Uterus (tissue), 4 donors: ENCODE results near the gene RPL18. TPM values are rescaled to one million over a fixed set of nuclear protein-coding genes. Genes with fewer than 3 reads are reported as not detected.

ENCODE experiments used
- DNase-seq, 2 donors: peaks; one replicate each; pipeline ENCODE4 v3.0.0-alpha.2; 2019 to 2020
- H3K27ac ChIP-seq, 2 donors: fragments of 200-600 bp; sonication (generic); 1 replicate in 1 of 2; 2 replicates in 1 of 2; pipeline ENCODE4 v1.5.1; 2016 to 2018
- H3K27me3 ChIP-seq, 2 donors: fragments of 200-600 bp; sonication (generic); one replicate each; pipeline ENCODE4 v1.5.1; 2018 to 2019; ENCODE audit warnings: control low read depth in 1 of 2
- H3K36me3 ChIP-seq, 2 donors: fragments of 200-600 bp; sonication (generic); one replicate each; pipeline ENCODE4 v1.5.1; 2019; ENCODE audit warnings: control low read depth in 1 of 2
- H3K4me1 ChIP-seq, 2 donors: fragments of 200-600 bp; sonication (generic); one replicate each; pipeline ENCODE4 v1.5.1; 2018 to 2019; ENCODE audit warnings: control low read depth in 1 of 2
- H3K4me3 ChIP-seq, 2 donors: fragments of 200-600 bp; sonication (generic); 1 replicate in 1 of 2; 2 replicates in 1 of 2; pipeline ENCODE4 v1.5.1; 2018 to 2019; ENCODE audit warnings: mild to moderate bottlenecking in 1 of 2
- H3K9me3 ChIP-seq, 2 donors: fragments of 200-600 bp; sonication (generic); one replicate each; pipeline ENCODE4 v1.5.1; 2019; ENCODE audit warnings: control low read depth in 1 of 2
- POLR2A ChIP-seq, 2 donors: fragments of 450-650 bp; IDR thresholded peaks; one replicate each; pipeline ENCODE4 v1.6.1; 2016; ENCODE audit warnings: antibody characterized with exemption in 2 of 2, mild to moderate bottlenecking in 1 of 2, moderate library complexity in 1 of 2
- intact Hi-C: fragments of 100-400 bp; cut with DNase I; formaldehyde crosslinking; loops from one replicate; pipeline ENCODE4 v1.15.1; 2023; ENCODE audit warnings: low total_unique reads
- total RNA-seq, 4 donors: library from RNA; depleted of rRNA in 3 of 4; stranded (reverse); fragments of >200 nt in 3 of 4; gene quantifications; one replicate each; pipeline versions ENCODE4 v1.1.0 to v1.2.4, GENCODE V29; 2014 to 2023
- TF ChIP-seq, protein P1 (sequence below), 4 experiments: fragments of 200-600 bp in 2 of 4; fragments of 450-650 bp in 2 of 4; sonication (generic) in 2 of 4; IDR thresholded peaks; one replicate each; pipeline ENCODE4 v1.5.1; 2016 to 2019; ENCODE audit warnings: antibody characterized with exemption in 4 of 4, mild to moderate bottlenecking in 2 of 4, moderate library complexity in 1 of 4
- donor health status: DM: yes; HTN: yes; CAD: no.

Gene RPL18
- total RNA-seq, 4 donors from 2014 or later, result 1,515 to 5,795 (median 3,195) TPM

DNA sequence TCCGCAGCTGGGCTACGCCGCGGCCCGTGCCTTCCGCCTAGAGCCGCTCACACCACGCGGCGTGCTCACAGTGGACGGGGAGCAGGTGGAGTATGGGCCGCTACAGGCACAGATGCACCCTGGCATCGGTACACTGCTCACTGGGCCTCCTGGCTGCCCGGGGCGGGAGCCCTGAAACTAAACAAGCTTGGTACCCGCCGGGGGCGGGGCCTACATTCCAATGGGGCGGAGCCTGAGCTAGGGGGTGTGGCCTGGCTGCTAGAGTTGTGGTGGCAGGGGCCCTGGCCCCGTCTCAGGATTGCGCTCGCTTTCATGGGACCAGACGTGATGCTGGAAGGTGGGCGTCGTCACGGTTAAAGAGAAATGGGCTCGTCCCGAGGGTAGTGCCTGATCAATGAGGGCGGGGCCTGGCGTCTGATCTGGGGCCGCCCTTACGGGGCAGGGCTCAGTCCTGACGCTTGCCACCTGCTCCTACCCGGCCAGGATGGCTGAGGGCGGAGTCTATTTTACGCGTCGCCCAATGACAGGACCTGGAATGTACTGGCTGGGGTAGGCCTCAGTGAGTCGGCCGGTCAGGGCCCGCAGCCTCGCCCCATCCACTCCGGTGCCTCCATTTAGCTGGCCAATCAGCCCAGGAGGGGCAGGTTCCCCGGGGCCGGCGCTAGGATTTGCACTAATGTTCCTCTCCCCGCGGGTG lies 10.8 kb upstream of the RPL18 start:
- H3K27ac ChIP-seq, result peak overlapping the region; percentile 71 to 91
- no peaks in the 10 kb centered on the region for H3K9me3 ChIP-seq
- peaks cover 11 to 23% of the 10 kb centered on the region in 2 donors for H3K4me1 ChIP-seq
- peak; percentile 60 to 65 for DNase-seq
- no peaks in the 10 kb centered on the region for H3K27me3 ChIP-seq
- intact Hi-C loops, result no loop called here
- H3K36me3 ChIP-seq, result no peaks in the 10 kb centered on the region
- TF ChIP-seq, protein P1, sequence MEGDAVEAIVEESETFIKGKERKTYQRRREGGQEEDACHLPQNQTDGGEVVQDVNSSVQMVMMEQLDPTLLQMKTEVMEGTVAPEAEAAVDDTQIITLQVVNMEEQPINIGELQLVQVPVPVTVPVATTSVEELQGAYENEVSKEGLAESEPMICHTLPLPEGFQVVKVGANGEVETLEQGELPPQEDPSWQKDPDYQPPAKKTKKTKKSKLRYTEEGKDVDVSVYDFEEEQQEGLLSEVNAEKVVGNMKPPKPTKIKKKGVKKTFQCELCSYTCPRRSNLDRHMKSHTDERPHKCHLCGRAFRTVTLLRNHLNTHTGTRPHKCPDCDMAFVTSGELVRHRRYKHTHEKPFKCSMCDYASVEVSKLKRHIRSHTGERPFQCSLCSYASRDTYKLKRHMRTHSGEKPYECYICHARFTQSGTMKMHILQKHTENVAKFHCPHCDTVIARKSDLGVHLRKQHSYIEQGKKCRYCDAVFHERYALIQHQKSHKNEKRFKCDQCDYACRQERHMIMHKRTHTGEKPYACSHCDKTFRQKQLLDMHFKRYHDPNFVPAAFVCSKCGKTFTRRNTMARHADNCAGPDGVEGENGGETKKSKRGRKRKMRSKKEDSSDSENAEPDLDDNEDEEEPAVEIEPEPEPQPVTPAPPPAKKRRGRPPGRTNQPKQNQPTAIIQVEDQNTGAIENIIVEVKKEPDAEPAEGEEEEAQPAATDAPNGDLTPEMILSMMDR (IDR thresholded peaks at IDR 0.05), result no peak
- no peak for TF ChIP-seq POLR2A (IDR thresholded peaks at IDR 0.05)
- no peak overlapping the region for H3K4me3 ChIP-seq

DNA sequence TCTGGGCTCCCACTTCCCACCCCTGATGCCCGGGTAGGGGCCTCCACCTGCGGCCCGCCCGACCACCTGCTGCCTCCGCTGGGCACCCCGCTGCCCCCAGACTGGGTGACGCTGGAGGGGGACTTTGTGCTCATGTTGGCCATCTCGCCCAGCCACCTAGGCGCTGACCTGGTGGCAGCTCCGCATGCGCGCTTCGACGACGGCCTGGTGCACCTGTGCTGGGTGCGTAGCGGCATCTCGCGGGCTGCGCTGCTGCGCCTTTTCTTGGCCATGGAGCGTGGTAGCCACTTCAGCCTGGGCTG lies 10.3 kb upstream of the RPL18 start:
- H3K4me1 ChIP-seq, result peaks cover 10 to 25% of the 10 kb centered on the region in 2 donors
- DNase-seq, result no peak
- H3K9me3 ChIP-seq, result no peaks in the 10 kb centered on the region
- H3K27me3 ChIP-seq, result no peaks in the 10 kb centered on the region
- intact Hi-C loops, result no loop called here
- H3K27ac ChIP-seq, result peak overlapping the region; percentile 71 to 91
- TF ChIP-seq, protein P1 (IDR thresholded peaks at IDR 0.05), result no peak
- no peak for TF ChIP-seq POLR2A (IDR thresholded peaks at IDR 0.05)
- no peaks in the 10 kb centered on the region for H3K36me3 ChIP-seq
- H3K4me3 ChIP-seq, result no peak overlapping the region

DNA sequence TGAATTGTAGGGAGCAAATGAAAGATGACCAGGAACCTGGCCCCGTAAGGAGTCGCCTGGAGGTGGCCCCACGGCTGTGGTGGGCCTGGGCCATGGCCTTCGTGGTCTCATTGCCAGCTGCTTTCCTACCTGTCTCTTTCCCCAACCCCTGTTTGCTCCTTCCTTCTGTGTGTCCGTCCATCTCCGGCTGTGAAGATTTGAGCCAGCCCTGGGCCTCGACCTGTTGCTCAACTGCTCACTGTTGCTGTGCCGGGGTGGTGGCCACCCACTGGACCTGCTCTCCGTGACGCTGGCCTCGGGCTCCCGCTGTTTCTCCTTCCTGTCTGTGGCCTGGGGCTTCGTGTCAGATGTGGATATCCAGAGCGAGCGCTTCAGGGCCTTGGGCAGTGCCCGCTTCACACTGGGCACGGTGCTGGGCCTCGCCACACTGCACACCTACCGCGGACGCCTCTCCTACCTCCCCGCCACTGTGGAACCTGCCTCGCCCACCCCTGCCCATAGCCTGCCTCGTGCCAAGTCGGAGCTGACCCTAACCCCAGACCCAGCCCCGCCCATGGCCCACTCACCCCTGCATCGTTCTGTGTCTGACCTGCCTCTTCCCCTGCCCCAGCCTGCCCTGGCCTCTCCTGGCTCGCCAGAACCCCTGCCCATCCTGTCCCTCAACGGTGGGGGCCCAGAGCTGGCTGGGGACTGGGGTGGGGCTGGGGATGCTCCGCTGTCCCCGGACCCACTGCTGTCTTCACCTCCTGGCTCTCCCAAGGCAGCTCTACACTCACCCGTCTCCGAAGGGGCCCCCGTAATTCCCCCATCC lies 9.7 kb upstream of the RPL18 start:
- Histone ChIP-seq H3K9me3 (no peaks in the 10 kb centered on the region), H3K36me3 (no peaks in the 10 kb centered on the region), H3K4me3 (no peak overlapping the region), H3K4me1 (peaks cover 5 to 22% of the 10 kb centered on the region in 2 donors), H3K27me3 (no peaks in the 10 kb centered on the region), H3K27ac (no peak overlapping the region)
- TF ChIP-seq, protein P1 (IDR thresholded peaks at IDR 0.05), result no peak
- no peak for TF ChIP-seq POLR2A (IDR thresholded peaks at IDR 0.05)
- DNase-seq, result no peak
- intact Hi-C loops, result no loop called here

DNA sequence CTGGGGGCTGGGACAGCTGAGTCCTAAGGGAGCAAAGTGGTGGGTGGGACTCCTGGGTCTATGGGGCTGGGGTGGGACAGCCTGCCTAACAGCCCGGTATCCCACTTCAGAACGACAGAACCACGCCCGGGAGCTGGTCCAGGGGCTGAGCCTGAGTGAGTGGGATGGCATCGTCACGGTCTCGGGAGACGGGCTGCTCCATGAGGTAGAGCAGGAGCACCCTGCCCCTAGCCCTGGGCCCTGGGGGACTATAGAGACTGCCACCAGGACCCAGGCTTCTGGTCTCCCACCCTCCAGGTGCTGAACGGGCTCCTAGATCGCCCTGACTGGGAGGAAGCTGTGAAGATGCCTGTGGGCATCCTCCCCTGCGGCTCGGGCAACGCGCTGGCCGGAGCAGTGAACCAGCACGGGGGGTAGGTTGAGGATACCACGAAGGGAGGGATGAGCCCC lies 8.9 kb upstream of the RPL18 start:
- peaks cover 0 to 28% of the 10 kb centered on the region in 2 donors for H3K4me1 ChIP-seq

More for the DNA sequence above, 8.9 kb upstream of the RPL18 start:
- H3K27me3 ChIP-seq, result no peaks in the 10 kb centered on the region
- no peak overlapping the region for H3K27ac ChIP-seq
- intact Hi-C loops, result no loop called here
- no peaks in the 10 kb centered on the region for H3K9me3 ChIP-seq
- no peak overlapping the region for H3K4me3 ChIP-seq
- no peak for DNase-seq
- TF ChIP-seq, protein P1 (IDR thresholded peaks at IDR 0.05), result no peak
- no peak for TF ChIP-seq POLR2A (IDR thresholded peaks at IDR 0.05)
- H3K36me3 ChIP-seq, result no peaks in the 10 kb centered on the region
